Panc1 (cell line): ENCODE data around the gene PRICKLE3. TPM values are rescaled to one million over a fixed set of nuclear protein-coding genes. Genes with fewer than 3 reads are reported as not detected.

Experiments used
- ATAC-seq: fragments of 200-7000 bp; cut with Tn5 transposase; 2 replicates; pipeline ENCODE4 v1.9.1; 2020; ENCODE audit warnings: mild to moderate bottlenecking, moderate library complexity
- Bru-seq: library from RNA; stranded (reverse); fragments of 400-500 nt; gene quantifications from one replicate; lab custom pipeline; 2021; lab: Mats Ljungman, UMichigan
- BruChase-seq, 2 experiments: library from RNA; stranded (reverse); fragments of 400-500 nt; gene quantifications; one replicate each; lab custom pipeline; 2021; lab: Mats Ljungman, UMichigan
- BruUV-seq: library from RNA; stranded (reverse); fragments of 400-500 nt; replicated peaks from 2 replicates; lab custom pipeline; 2021; lab: Mats Ljungman, UMichigan
- CTCF ChIA-PET: fragments of 300-600 bp; sonication (Branson Sonifier 250); formaldehyde crosslinking; loops from one replicate; lab custom pipeline; 2022; ENCODE audit warnings: antibody characterized with exemption; lab: Charles Lee
- POLR2A ChIA-PET: fragments of 300-600 bp; sonication (Branson Sonifier 250); formaldehyde crosslinking; loops from one replicate; lab custom pipeline; 2022; ENCODE audit warnings: antibody characterized with exemption; lab: Charles Lee
- DNase-seq: peaks from one replicate; pipeline ENCODE4 v3.0.0-alpha.2; 2010; ENCODE audit warnings: low read depth, low spot score
- H3K27ac ChIP-seq: 2 replicates; pipeline ENCODE4 v1.5.1; 2011; ENCODE audit warnings: mild to moderate bottlenecking, low read length, inconsistent platforms
- H3K27me3 ChIP-seq: fragments of 200-500 bp; sonication (Bioruptor generic); 2 replicates; pipeline ENCODE4 v1.6.0; 2014; ENCODE audit warnings: low read length, inconsistent platforms; ENCODE audit not compliant: control insufficient read depth, insufficient read depth
- H3K36me3 ChIP-seq: fragments of 200-500 bp; sonication (Bioruptor generic); 2 replicates; pipeline ENCODE4 v1.5.1; 2014; ENCODE audit warnings: inconsistent platforms, mild to moderate bottlenecking, low read length, moderate library complexity; ENCODE audit not compliant: control insufficient read depth, insufficient read depth
- H3K4me1 ChIP-seq: 2 replicates; pipeline ENCODE4 v1.5.1; 2011; ENCODE audit warnings: inconsistent platforms, mild to moderate bottlenecking, low read length, moderate library complexity; ENCODE audit not compliant: control insufficient read depth, insufficient read depth
- H3K4me3 ChIP-seq, 2 experiments: 2 replicates each; pipeline ENCODE4 v1.5.1; 2011 to 2012; ENCODE audit warnings: low read depth in 2 of 2, low read length in 2 of 2, mild to moderate bottlenecking in 2 of 2, inconsistent platforms in 1 of 2, moderate library complexity in 1 of 2
- H3K9me3 ChIP-seq: fragments of 200-500 bp; sonication (Bioruptor generic); 2 replicates; pipeline ENCODE4 v1.5.1; 2014; ENCODE audit warnings: low read depth, mild to moderate bottlenecking, inconsistent platforms, low read length, moderate library complexity; ENCODE audit not compliant: control insufficient read depth, insufficient read depth
- CTCF ChIP-seq: fragments of 450-650 bp; IDR thresholded peaks from 2 replicates; pipeline ENCODE4 v1.5.1; 2017; ENCODE audit warnings: mild to moderate bottlenecking
- POLR2AphosphoS5 ChIP-seq: IDR thresholded peaks from 2 replicates; pipeline ENCODE4 v1.6.1; 2012; ENCODE audit warnings: mild to moderate bottlenecking, low read depth, low read length, moderate library complexity
- REST ChIP-seq, 2 experiments: IDR thresholded peaks; 2 replicates each; pipeline ENCODE4 v1.6.1; 2011 to 2012; ENCODE audit warnings: low read depth in 2 of 2, control low read depth in 1 of 2, low read length in 1 of 2, mild to moderate bottlenecking in 1 of 2, moderate library complexity in 1 of 2; ENCODE audit not compliant: insufficient read depth in 1 of 2
- SIN3A ChIP-seq: IDR thresholded peaks from 2 replicates; pipeline ENCODE4 v1.6.1; 2012; ENCODE audit warnings: low read depth, mild to moderate bottlenecking, low read length, moderate library complexity, borderline replicate concordance; ENCODE audit not compliant: insufficient read depth
- TCF7L2 ChIP-seq: IDR thresholded peaks from 2 replicates; pipeline ENCODE4 v1.6.1; 2011; ENCODE audit warnings: mild to moderate bottlenecking, low read depth, low read length, inconsistent platforms
- in situ Hi-C: cut with HindIII; loops from 2 replicates; pipeline ENCODE4 v1.10.0; 2016; ENCODE audit warnings: low sequenced_read_pairs, low pct_unique_long_range_greater_than_20kb
- intact Hi-C: fragments of 100-400 bp; cut with micrococcal nuclease; formaldehyde crosslinking; loops from one replicate; pipeline ENCODE4 v1.10.0; 2022; ENCODE audit not compliant: unreplicated experiment
- long read RNA-seq: library from polyadenylated mRNA; unstranded; transcript quantifications from one replicate; pipeline ENCODE4 v2.0.0, GENCODE V29; 2021; ENCODE audit not compliant: unreplicated experiment
- polyA plus RNA-seq: library from polyadenylated mRNA; unstranded; fragments of >200 nt; gene quantifications from one replicate; pipeline ENCODE4 v1.2.1, GENCODE V29; 2012; ENCODE audit warnings: missing spikeins; ENCODE audit not compliant: insufficient read length
- total RNA-seq: library from RNA; stranded (reverse); gene quantifications from one replicate; pipeline ENCODE4 v1.2.1, GENCODE V29; 2021; ENCODE audit not compliant: unreplicated experiment

Gene PRICKLE3
- total RNA-seq: 40.1 TPM
- polyA plus RNA-seq: 53.3 TPM
- percentile 69 among the genes with signal in this experiment for Bru-seq, nascent RNA
- BruChase-seq, experiment 1, labeled RNA remaining after a 2-hour chase: percentile 80 among the genes with signal in this experiment
- BruChase-seq, experiment 2, labeled RNA remaining after a 6-hour chase: percentile 76 among the genes with signal in this experiment
- long read RNA-seq, transcript PRICKLE3-206 (9 exons, 2,062 nt): major isoform, 16 of 40 reads
- long read RNA-seq, partial matches to known transcripts: 2 of 40 reads
- long read RNA-seq, other reads (novel, unspliced or antisense): 21 of 40 reads

- H3K36me3 ChIP-seq: no peaks in the 10 kb centered on the region
- ATAC-seq (peak; percentile 49), DNase-seq (no peak)
- BruUV-seq: no TSS peak
- H3K4me3 ChIP-seq: peak within 1 kb of the TSS; percentile 79 to 91
- in situ Hi-C loops (no loop called here), intact Hi-C loops (no loop called here)
- H3K9me3 ChIP-seq: no peaks in the 10 kb centered on the region
- no peaks in the 10 kb centered on the region for H3K27me3 ChIP-seq
- TF ChIP-seq POLR2AphosphoS5: peak; percentile 59; the same call in 1 of the 2 replicates
- TF ChIP-seq CTCF: peak; percentile 80
- no peak for TF ChIP-seq TCF7L2
- peak; percentile 59; the same call in 1 of the 2 replicates for TF ChIP-seq SIN3A
- H3K27ac ChIP-seq: peak within 1 kb of the TSS; percentile 94
- H3K4me1 ChIP-seq: peaks cover 21% of the 10 kb centered on the region
- ChIA-PET POLR2A (no interaction called here), CTCF (no interaction called here)
Observed at GRCh38 chrX:49186125-49187027, at the start of gene PRICKLE3. TSS of gene PRICKLE3 (minus strand) at chrX:49186373. CDS start at chrX:49186297, 76 bp downstream.

- Histone ChIP-seq H3K27me3 (no peaks in the 10 kb centered on the region), H3K36me3 (no peaks in the 10 kb centered on the region), H3K27ac (no peak overlapping the region), H3K4me1 (no peaks in the 10 kb centered on the region), H3K4me3 (no peak overlapping the region), H3K9me3 (no peaks in the 10 kb centered on the region)
- ChIA-PET CTCF (no interaction called here), POLR2A (no interaction called here)
- in situ Hi-C loops (no loop called here), intact Hi-C loops (no loop called here)
- no TSS peak for BruUV-seq
- ATAC-seq (no peak), DNase-seq (no peak)
- TF ChIP-seq SIN3A: no peak
- TF ChIP-seq POLR2AphosphoS5: no peak
- no peak for TF ChIP-seq CTCF
- TF ChIP-seq REST (IDR thresholded peaks at IDR 0.05; ENCODE audit: insufficient read depth in 1 of 2, low read depth in 2 of 2, low read length in 1 of 2): no peak
- no peak for TF ChIP-seq TCF7L2
Observed at GRCh38 chrX:49233887-49234555, 47.8 kb upstream of the PRICKLE3 start.
